Measurements from ENCODE around the gene CHSY3.

The CHSY3 gene

DNA sequence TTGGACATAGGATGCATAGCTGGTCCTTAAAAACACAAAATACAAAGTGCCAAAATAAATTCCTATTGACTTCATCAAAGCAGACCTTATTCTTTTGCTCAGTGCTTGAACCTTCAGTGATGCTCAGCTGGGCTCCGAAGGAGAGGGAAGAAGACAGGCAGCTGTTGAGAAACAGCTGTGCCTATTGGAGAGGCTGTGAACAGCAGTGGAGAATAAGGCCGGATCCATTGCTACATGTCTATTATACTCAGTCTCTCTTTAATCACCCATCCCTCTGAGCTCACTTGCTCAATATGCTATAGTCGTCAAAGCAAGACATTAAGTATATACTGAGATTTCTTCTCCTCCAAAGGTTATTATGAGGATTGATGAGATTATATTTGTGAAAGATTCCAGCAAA lies 174.4 kb downstream of the CHSY3 start:
- in situ Hi-C loops (cut with MboI; ENCODE audit: low sequenced_read_pairs), result no loop called here

- in situ Hi-C loops (cut with MboI; ENCODE audit: low sequenced_read_pairs), result no loop called here
Measured at GRCh38 chr5:130090569-130091270, 186.5 kb downstream of the CHSY3 start.

- in situ Hi-C loops (cut with MboI; ENCODE audit: low sequenced_read_pairs), result no loop called here
Measured at GRCh38 chr5:130092991-130093390, 188.7 kb downstream of the CHSY3 start.

DNA sequence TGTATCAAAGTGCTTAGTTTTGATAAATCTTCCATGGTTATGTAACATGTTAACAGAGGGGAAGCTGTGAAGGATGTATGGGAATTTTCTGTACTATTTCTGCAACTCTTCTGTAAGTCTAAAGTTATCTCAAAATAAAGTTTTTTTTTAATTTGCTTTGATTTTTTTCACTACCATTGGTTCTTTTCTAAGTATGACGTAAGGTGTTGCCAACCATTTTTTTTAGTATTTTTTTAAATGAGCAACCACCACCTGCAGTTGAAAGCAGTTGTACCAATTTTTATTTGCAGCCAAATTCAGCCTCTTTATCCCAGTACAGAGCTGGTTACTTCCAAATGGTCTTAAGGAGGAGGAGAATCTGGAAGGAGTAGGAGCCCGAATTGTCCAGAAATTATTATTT lies 192.2 kb downstream of the CHSY3 start:
- in situ Hi-C loops (cut with MboI; ENCODE audit: low sequenced_read_pairs), result no loop called here

DNA sequence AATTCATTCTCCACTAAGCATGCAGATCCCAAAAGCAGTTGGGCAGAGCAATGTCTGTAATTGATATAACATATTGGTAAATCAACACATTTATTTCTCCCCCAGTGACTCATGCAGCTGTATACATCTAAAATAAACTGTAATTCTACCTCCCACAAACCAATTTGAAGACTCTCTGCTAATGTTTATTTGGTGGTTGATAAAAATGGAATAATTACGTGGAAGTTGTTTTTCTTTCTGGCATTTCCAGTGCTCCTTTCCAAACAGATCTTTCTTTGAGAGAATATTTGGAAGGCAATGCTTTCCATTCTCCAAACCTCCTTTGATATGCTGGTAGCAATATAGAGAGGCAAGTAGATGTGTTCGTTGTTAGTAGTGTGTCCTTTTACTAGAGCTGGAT lies 194.7 kb downstream of the CHSY3 start:
- in situ Hi-C loops (cut with MboI; ENCODE audit: low sequenced_read_pairs), result no loop called here

DNA sequence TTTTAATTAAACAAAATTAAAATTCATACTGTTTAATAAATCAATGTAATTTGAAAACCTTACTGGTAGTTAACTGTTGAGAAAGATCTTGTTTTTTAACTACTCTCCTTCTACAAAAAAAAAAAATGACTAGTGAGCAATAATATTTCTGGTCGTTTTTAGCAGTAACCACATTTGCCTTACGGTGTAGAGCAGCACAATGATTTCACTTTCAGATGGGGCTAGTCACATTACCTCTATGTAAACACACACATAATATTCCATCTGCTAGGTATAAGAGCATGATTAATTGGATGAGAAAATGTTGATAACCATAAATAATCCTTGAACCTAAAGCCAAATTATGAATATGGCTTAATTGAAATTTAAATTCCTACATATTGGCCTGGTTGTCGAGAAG lies 198.1 kb downstream of the CHSY3 start:
- in situ Hi-C loops (cut with MboI; ENCODE audit: low sequenced_read_pairs), result no loop called here

DNA sequence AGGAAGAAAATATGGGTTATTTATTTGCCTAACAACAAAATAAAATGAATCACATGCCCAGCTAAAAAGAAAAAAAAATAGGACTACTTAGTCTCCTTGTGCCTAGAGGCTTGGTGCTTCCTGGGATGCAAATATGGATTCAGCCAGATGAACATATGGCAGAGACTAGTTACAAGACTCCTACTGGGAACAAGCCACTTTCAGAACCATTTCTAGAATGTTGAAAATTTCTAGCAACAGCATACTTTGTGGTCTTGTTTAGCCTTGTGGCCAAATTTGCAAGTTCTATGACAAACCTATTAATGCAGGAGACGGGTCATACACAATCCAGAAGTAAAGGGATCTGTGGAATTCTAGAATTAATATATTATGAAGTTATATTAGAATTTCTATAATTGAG lies 198.7 kb downstream of the CHSY3 start:
- in situ Hi-C loops (cut with MboI; ENCODE audit: low sequenced_read_pairs), result no loop called here

GRCh38 chr5:130104895-130105688 lies 200.8 kb downstream of the CHSY3 start:
- in situ Hi-C loops (cut with MboI; ENCODE audit: low sequenced_read_pairs), result no loop called here

DNA sequence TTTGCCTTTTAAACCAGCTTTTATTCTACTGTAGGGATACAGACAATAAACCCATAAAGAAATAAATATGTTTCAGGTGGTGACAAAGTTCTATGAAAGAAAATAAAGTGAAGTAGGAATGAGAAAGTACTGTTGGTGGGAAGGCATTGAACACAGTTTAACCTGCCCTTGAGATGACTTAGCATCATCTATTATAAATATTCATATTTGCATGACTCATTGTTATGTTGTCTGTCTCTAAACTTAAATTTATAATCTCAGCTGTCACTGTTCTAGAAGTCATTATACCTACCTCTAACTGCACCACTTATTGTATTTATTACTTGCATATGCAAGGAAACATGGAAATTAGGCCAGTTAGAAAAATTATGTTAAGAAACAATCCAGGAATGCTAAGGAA lies 202.2 kb downstream of the CHSY3 start:
- in situ Hi-C loops (cut with MboI; ENCODE audit: low sequenced_read_pairs), result no loop called here

DNA sequence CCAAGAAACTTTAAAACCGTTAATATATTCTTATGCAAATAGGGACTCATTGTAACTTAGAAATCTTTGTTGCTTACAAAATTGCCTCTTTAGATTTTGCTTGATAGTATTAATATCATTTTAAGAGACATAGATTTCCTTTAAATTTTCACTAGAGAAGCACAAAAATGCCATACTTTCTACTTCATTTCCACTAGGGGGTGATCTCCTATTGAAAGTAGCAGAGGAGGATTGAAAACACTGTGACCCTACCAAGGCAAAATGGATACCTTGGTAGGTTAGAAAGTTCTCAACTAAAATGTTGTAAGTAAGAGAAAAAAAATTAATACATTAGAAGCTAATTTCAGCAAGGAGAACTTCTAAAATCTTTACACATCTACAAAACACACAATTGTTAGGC lies 204.9 kb downstream of the CHSY3 start:
- in situ Hi-C loops (cut with MboI; ENCODE audit: low sequenced_read_pairs), result no loop called here

- in situ Hi-C loops (cut with MboI; ENCODE audit: low sequenced_read_pairs), result no loop called here
Measured at GRCh38 chr5:130110328-130110727, 206.1 kb downstream of the CHSY3 start.

GRCh38 chr5:130111746-130112145 lies 207.5 kb downstream of the CHSY3 start:
- in situ Hi-C loops (cut with MboI; ENCODE audit: low sequenced_read_pairs), result no loop called here

DNA sequence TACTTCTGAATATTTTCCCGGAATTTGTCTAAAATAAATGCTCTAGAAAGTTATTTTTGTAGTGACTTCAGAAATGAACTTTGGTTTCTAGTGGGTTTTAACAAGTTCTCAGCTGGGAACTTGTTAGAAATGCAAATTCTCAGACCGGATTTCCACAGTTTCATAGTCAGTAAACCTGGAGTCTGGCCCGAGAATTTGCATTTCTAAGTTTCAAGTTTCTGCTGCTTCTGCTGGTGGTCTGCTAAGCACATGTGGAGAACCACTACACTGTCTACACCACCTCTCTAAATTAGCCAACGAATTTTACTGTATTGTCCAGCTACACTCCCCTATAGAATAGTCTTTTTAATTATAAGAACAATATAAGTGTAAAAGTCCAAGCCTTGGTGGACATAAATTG lies 208.0 kb downstream of the CHSY3 start:
- in situ Hi-C loops (cut with MboI; ENCODE audit: low sequenced_read_pairs), result no loop called here

- in situ Hi-C loops (cut with MboI; ENCODE audit: low sequenced_read_pairs), result no loop called here
Measured at GRCh38 chr5:130115686-130116085, 211.4 kb downstream of the CHSY3 start.

DNA sequence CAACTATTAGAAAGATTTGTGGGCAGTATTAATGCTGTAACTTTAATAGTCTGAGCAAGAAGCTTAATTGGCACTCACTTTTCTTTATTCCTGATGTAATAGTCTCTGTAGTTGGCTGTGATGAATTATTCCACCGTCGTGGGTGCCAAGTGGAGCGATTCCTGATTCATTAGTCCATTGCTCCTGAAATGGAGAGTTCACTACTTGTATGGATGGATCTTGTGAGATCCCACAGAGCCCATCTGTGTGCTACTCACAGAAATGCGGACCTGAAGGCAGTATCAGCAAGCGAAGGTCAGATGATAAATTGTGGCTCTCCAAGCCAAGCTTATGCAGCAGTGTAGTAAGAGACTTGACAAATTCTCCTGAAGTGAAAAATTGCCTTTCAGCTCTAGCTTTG lies 212.2 kb downstream of the CHSY3 start:
- in situ Hi-C loops (cut with MboI; ENCODE audit: low sequenced_read_pairs), result no loop called here

DNA sequence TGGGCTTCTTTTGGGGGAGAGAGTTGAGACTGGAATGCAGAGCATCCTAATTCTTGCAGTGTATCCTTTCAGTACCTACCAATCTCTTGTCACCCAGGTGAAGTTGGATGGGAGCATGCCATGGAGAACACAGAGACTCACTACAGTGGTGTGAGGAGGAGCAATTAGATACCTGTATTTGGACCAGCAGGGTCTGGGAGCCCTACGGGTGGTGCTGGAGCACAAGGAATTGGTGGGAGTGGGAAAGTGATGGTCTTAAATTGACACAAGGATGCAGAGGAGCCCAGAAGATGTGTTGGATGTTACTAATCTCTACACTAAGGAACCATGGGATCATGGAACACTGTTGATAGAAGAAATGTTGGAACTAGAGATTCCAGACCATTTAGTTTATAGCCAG lies 212.7 kb downstream of the CHSY3 start:
- in situ Hi-C loops (cut with MboI; ENCODE audit: low sequenced_read_pairs), result no loop called here

DNA sequence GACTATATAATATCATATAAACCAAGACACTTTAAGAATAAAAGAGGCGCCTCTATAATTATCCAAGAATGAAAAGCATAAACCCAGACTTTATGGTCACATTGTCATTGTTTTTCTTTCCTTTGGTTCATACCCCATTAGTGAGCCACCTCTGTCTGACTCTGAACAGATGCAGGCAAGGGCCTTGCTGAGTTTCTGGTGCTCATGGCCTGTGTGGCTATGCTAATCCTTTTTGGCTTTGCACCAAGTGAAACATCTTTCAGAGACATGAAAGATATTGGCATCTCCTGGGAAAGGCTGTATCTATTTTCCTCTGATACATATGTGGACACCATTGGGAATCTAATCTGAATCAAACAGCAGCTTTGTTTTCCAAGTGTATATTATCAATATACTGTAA lies 222.5 kb downstream of the CHSY3 start:
- in situ Hi-C loops (cut with MboI; ENCODE audit: low sequenced_read_pairs), result no loop called here

DNA sequence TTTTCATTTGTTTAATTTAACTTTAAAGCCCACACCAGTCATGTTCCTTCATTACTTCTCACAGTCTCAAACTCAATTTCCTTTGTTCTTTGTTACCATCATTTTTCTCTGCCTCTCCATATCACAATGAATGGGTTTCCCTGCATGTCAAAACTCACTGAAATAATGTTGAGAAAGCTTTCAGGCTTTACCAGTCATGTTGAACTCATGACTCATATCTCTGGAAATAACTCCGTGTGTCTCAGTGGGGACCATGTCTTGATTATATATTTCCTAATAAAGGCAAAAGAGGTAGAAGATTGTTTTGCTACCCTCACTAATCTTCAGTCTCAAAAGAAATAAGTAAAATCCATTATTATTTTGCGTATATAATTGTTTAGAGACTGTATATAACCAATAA lies 231.2 kb downstream of the CHSY3 start:
- in situ Hi-C loops (cut with MboI; ENCODE audit: low sequenced_read_pairs), result no loop called here

- in situ Hi-C loops (cut with MboI; ENCODE audit: low sequenced_read_pairs), result no loop called here
Measured at GRCh38 chr5:130136300-130136699, 232.0 kb downstream of the CHSY3 start.

GRCh38 chr5:130137681-130138080 lies 233.4 kb downstream of the CHSY3 start:
- in situ Hi-C loops (cut with MboI; ENCODE audit: low sequenced_read_pairs), result no loop called here

DNA sequence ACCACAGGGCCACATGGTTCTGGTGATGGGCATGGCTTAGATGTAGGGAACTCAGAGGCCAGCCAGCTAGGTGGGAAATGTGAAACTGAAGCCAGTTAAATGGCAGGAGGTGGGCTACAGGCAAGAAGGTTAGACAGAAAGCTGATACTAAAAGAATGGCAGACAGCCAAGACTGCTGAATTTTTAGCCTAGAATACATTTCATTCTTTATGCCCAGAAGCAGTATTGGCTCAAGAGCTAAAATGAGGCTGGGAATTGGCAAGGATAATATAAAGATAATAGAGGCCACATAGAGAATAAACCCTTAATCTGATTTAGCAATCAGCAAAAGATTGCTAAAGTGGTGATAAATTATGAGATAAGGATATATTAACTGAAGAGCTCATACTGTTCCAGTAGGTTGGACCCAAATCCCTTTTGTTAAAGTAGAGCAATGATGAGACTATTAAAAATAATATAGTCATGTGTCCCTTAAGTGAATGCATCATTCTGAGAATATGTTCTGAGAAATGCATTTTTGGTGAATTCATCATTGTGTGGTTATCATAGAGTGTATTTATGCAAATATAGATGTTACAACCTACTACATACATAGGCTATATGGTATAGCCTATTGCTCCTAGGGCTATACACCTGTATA lies 234.3 kb downstream of the CHSY3 start:
- in situ Hi-C loops (cut with MboI; ENCODE audit: low sequenced_read_pairs), result no loop called here

- in situ Hi-C loops (cut with MboI; ENCODE audit: low sequenced_read_pairs), result no loop called here
Measured at GRCh38 chr5:130141659-130142320, 237.5 kb downstream of the CHSY3 start.

Data from HL-60/S4 (cell line).